ENCODE data around the gene MICOS13. TPM values are rescaled to one million over a fixed set of nuclear protein-coding genes. Genes with fewer than 3 reads are reported as not detected.
"Not testable (repeated sequence)": the region's sequence is repeated elsewhere in the genome, so short reads cannot be mapped to it uniquely, and the experiment has no call there.

The MICOS13 gene
- total RNA-seq, 2 donors from 2014 or later, result 56.0 to 88.0 TPM

GRCh38 chr19:5703819-5704818, 23.8 kb upstream of the MICOS13 start:
- intact Hi-C loops (cut with DNase I), result no loop called here
- H3K27me3 ChIP-seq, result no peaks in the 10 kb centered on the region
- H3K4me1 ChIP-seq, result no peaks in the 10 kb centered on the region
- no peak for TF ChIP-seq CTCF (IDR thresholded peaks at IDR 0.05)
- H3K9me3 ChIP-seq, result no peaks in the 10 kb centered on the region
- H3K9ac ChIP-seq (ENCODE audit: low read depth in 2 of 2, low read length in 2 of 2), result no peak overlapping the region
- no peak overlapping the region for H3K4me3 ChIP-seq
- no peak overlapping the region for H3K27ac ChIP-seq
- H3K36me3 ChIP-seq, result peaks cover 1% of the 10 kb centered on the region
- DNase-seq, result no peak

- H3K27ac ChIP-seq; H3K9me3 ChIP-seq; H3K27me3 ChIP-seq; H3K36me3 ChIP-seq; H3K4me1 ChIP-seq; DNase-seq; H3K9ac ChIP-seq (ENCODE audit: low read depth in 2 of 2, low read length in 2 of 2); H3K4me3 ChIP-seq; intact Hi-C loops (cut with DNase I): not testable (repeated sequence)
Measured at GRCh38 chr19:5702053-5702410, 21.7 kb upstream of the MICOS13 start.

GRCh38 chr19:5700455-5701092, 20.3 kb upstream of the MICOS13 start:
- H3K27me3 ChIP-seq, result no peaks in the 10 kb centered on the region
- no peak for TF ChIP-seq CTCF (IDR thresholded peaks at IDR 0.05)
- intact Hi-C loops (cut with DNase I), result no loop called here
- H3K27ac ChIP-seq, result no peak overlapping the region
- H3K4me1 ChIP-seq, result no peaks in the 10 kb centered on the region
- no peak overlapping the region for H3K4me3 ChIP-seq
- peaks cover 9% of the 10 kb centered on the region for H3K36me3 ChIP-seq
- DNase-seq, result no peak
- no peaks in the 10 kb centered on the region for H3K9me3 ChIP-seq
- no peak overlapping the region for H3K9ac ChIP-seq (ENCODE audit: low read depth in 2 of 2, low read length in 2 of 2)

GRCh38 chr19:5698635-5699422, 18.5 kb upstream of the MICOS13 start:
- Histone ChIP-seq H3K27me3 (no peaks in the 10 kb centered on the region), H3K27ac (no peak overlapping the region), H3K36me3 (peaks cover 18% of the 10 kb centered on the region), H3K9ac (ENCODE audit: low read depth in 2 of 2, low read length in 2 of 2) (no peak overlapping the region), H3K4me1 (no peaks in the 10 kb centered on the region), H3K9me3 (no peaks in the 10 kb centered on the region), H3K4me3 (no peak overlapping the region)
- DNase-seq, result no peak
- intact Hi-C loops (cut with DNase I), result no loop called here
- TF ChIP-seq CTCF (IDR thresholded peaks at IDR 0.05), result no peak

GRCh38 chr19:5697890-5698634, 17.7 kb upstream of the MICOS13 start:
- no peaks in the 10 kb centered on the region for H3K27me3 ChIP-seq
- no peak overlapping the region for H3K9ac ChIP-seq (ENCODE audit: low read depth in 2 of 2, low read length in 2 of 2)
- no peak for TF ChIP-seq CTCF (IDR thresholded peaks at IDR 0.05)
- no peak overlapping the region for H3K27ac ChIP-seq
- peaks cover 18% of the 10 kb centered on the region for H3K36me3 ChIP-seq
- intact Hi-C loops (cut with DNase I), result no loop called here
- no peaks in the 10 kb centered on the region for H3K4me1 ChIP-seq
- H3K9me3 ChIP-seq, result no peaks in the 10 kb centered on the region
- no peak for DNase-seq
- no peak overlapping the region for H3K4me3 ChIP-seq
